ENCODE results near the gene MYPOP.

The MYPOP gene

GRCh38 chr19:45934551-45935230, 32.3 kb upstream of the MYPOP start:
- no peak overlapping the region for H3K27ac ChIP-seq (ENCODE audit: low read depth, low read length)
- peaks cover 11% of the 10 kb centered on the region for H3K27me3 ChIP-seq (ENCODE audit: control insufficient read depth, low read length)
- H3K4me3 ChIP-seq (ENCODE audit: low read length) = no peak overlapping the region
- peaks cover 6% of the 10 kb centered on the region; the same call in 1 of the 2 replicates for H3K4me1 ChIP-seq (ENCODE audit: control insufficient read depth, low read length)
- no peak overlapping the region for H3K4me2 ChIP-seq (ENCODE audit: low read length)
- H3F3A ChIP-seq (ENCODE audit: control insufficient read depth, insufficient read depth) = no peaks in the 10 kb centered on the region
- no peaks in the 10 kb centered on the region for H4K20me1 ChIP-seq (ENCODE audit: control insufficient read depth, insufficient read depth, low read depth, low read length)
- H3K9me2 ChIP-seq (replicated peaks; ENCODE audit: control insufficient read depth, low read length) = no peaks in the 10 kb centered on the region
- no peaks in the 10 kb centered on the region for H3K9me3 ChIP-seq (ENCODE audit: control insufficient read depth, insufficient read depth, low read length)
- no peaks in the 10 kb centered on the region for H3K36me3 ChIP-seq (ENCODE audit: control insufficient read depth, low read length)
- TF ChIP-seq CTCF (IDR thresholded peaks at IDR 0.05; ENCODE audit: low read depth, low read length, poor library complexity, severe bottlenecking) = no peak
- TF ChIP-seq EZH2phosphoT487 (IDR thresholded peaks at IDR 0.05; ENCODE audit: borderline replicate concordance, low read length) = no peak
- H3K79me2 ChIP-seq (ENCODE audit: control insufficient read depth, low read length) = no peaks in the 10 kb centered on the region

DNA sequence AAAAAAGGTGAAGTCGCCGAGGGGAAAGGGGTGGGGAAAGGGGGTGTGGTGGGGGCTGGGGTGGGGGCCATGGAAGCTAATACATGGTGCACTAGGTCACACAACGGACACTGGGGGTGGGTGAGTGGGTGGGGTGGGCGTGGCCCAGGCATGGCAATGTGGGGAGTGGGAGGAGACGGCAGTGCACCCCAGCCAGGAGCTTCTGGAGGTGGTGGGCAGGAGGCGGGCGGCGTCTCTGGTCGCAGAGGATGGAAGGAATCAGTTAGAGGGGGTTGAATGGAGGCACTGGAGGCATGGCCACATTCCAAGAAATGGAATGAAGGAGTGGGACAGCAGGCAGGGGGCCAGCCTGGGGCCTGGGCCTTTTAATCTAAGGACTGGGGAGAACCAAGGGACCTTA, 31.3 kb upstream of the MYPOP start:
- H3K36me3 ChIP-seq (ENCODE audit: control insufficient read depth, low read length) = no peaks in the 10 kb centered on the region
- H3K4me1 ChIP-seq (ENCODE audit: control insufficient read depth, low read length) = peaks cover 3% of the 10 kb centered on the region; the same call in 1 of the 2 replicates
- peaks cover 11% of the 10 kb centered on the region for H3K27me3 ChIP-seq (ENCODE audit: control insufficient read depth, low read length)
- TF ChIP-seq CTCF (IDR thresholded peaks at IDR 0.05; ENCODE audit: low read depth, low read length, poor library complexity, severe bottlenecking) = no peak
- TF ChIP-seq EZH2phosphoT487 (IDR thresholded peaks at IDR 0.05; ENCODE audit: borderline replicate concordance, low read length) = no peak
- H3K79me2 ChIP-seq (ENCODE audit: control insufficient read depth, low read length) = no peaks in the 10 kb centered on the region
- no peak overlapping the region for H3K27ac ChIP-seq (ENCODE audit: low read depth, low read length)
- H3F3A ChIP-seq (ENCODE audit: control insufficient read depth, insufficient read depth) = no peaks in the 10 kb centered on the region
- H3K4me2 ChIP-seq (ENCODE audit: low read length) = no peak overlapping the region
- H4K20me1 ChIP-seq (ENCODE audit: control insufficient read depth, insufficient read depth, low read depth, low read length) = no peaks in the 10 kb centered on the region
- H3K9me3 ChIP-seq (ENCODE audit: control insufficient read depth, insufficient read depth, low read length) = no peaks in the 10 kb centered on the region
- no peaks in the 10 kb centered on the region for H3K9me2 ChIP-seq (replicated peaks; ENCODE audit: control insufficient read depth, low read length)
- no peak overlapping the region for H3K4me3 ChIP-seq (ENCODE audit: low read length)

DNA sequence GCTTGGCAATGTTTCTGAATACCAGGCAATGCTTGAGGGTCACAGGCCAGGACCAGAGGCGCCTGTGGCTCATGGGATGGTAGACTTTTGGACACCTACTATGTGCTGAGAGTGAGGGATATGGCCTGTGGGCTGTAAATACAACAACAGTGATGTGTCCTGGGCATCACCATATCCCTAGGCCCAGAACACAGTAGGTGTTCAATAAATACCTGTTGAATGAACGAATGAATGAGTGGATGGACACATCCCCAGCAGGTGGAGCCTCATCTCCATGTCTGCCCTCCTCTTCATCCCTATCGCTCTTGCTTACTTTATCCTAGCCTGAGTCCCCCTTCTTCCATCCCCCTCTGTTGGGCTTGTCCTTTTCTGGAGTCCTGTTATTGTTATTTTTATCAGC, 28.6 kb upstream of the MYPOP start:
- Histone ChIP-seq H3K9me2 (replicated peaks; ENCODE audit: control insufficient read depth, low read length) (no peaks in the 10 kb centered on the region), H4K20me1 (ENCODE audit: control insufficient read depth, insufficient read depth, low read depth, low read length) (no peaks in the 10 kb centered on the region), H3K4me2 (ENCODE audit: low read length) (no peak overlapping the region), H3F3A (ENCODE audit: control insufficient read depth, insufficient read depth) (no peaks in the 10 kb centered on the region), H3K9me3 (ENCODE audit: control insufficient read depth, insufficient read depth, low read length) (no peaks in the 10 kb centered on the region), H3K79me2 (ENCODE audit: control insufficient read depth, low read length) (no peaks in the 10 kb centered on the region), H3K27ac (ENCODE audit: low read depth, low read length) (no peak overlapping the region), H3K27me3 (ENCODE audit: control insufficient read depth, low read length) (peaks cover 5% of the 10 kb centered on the region; the same call in 1 of the 2 replicates), H3K36me3 (ENCODE audit: control insufficient read depth, low read length) (no peaks in the 10 kb centered on the region), H3K4me3 (ENCODE audit: low read length) (no peak overlapping the region), H3K4me1 (ENCODE audit: control insufficient read depth, low read length) (peaks cover 9% of the 10 kb centered on the region)
- TF ChIP-seq CTCF (IDR thresholded peaks at IDR 0.05; ENCODE audit: low read depth, low read length, poor library complexity, severe bottlenecking) = no peak
- no peak for TF ChIP-seq EZH2phosphoT487 (IDR thresholded peaks at IDR 0.05; ENCODE audit: borderline replicate concordance, low read length)

All from DOHH2 (cell line).